Breast epithelium (tissue), 3 donors: Measurements from ENCODE around the gene COBLL1.

ENCODE experiments used
- POLR2AphosphoS5 ChIP-seq, 3 donors: sonication (generic); formaldehyde crosslinking; IDR thresholded peaks; one replicate each; pipeline ENCODE4 v1.6.1; 2017; ENCODE audit warnings: antibody characterized with exemption in 3 of 3
- TF ChIP-seq, protein P1 (sequence below), 3 donors: fragments of 450-650 bp; IDR thresholded peaks; one replicate each; pipeline ENCODE4 v1.5.1; 2016 to 2017; ENCODE audit warnings: antibody characterized with exemption in 3 of 3, mild to moderate bottlenecking in 3 of 3, moderate library complexity in 3 of 3

DNA sequence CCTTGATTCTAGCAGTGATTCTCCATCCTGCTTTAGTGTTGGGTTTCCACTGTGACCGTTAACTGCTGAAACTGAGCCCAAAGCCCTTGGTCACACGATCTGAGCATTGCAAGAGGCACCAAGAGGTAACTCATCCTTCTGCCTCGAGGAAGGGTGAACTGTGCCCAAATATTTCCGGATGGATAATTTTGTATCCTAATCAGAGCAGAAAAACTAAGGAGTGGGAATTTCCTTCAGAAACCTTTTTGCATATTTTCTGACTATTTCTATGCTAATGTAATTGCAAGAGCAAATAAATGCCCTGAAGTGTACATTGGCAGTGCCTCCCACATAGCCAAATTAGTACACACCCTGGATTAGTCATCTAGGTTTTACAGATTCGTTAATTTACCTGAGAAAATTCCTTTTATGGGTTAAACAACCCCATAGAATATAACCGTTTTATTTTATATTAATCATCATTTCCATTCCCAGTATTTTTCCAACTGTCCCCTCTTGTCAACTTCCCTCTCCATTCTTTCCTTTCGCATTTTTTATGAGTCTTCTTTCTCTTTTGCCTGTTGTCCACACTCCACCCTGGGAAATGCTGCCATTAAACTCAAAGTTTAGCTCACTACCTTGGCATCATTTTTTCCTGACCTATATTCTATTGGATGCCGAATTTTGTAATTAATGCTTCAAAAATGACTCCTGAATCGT lies 31.7 kb upstream of the COBLL1 start:
- TF ChIP-seq, protein P1, sequence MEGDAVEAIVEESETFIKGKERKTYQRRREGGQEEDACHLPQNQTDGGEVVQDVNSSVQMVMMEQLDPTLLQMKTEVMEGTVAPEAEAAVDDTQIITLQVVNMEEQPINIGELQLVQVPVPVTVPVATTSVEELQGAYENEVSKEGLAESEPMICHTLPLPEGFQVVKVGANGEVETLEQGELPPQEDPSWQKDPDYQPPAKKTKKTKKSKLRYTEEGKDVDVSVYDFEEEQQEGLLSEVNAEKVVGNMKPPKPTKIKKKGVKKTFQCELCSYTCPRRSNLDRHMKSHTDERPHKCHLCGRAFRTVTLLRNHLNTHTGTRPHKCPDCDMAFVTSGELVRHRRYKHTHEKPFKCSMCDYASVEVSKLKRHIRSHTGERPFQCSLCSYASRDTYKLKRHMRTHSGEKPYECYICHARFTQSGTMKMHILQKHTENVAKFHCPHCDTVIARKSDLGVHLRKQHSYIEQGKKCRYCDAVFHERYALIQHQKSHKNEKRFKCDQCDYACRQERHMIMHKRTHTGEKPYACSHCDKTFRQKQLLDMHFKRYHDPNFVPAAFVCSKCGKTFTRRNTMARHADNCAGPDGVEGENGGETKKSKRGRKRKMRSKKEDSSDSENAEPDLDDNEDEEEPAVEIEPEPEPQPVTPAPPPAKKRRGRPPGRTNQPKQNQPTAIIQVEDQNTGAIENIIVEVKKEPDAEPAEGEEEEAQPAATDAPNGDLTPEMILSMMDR (IDR thresholded peaks at IDR 0.05) = no peak
- no peak for TF ChIP-seq POLR2AphosphoS5 (IDR thresholded peaks at IDR 0.05)
